Karpas-422 (cell line): ENCODE measurements around the gene SLC29A4. TPM values are rescaled to one million over a fixed set of nuclear protein-coding genes. Genes with fewer than 3 reads are reported as not detected.
"Not testable (repeated sequence)": the region's sequence is repeated elsewhere in the genome, so short reads cannot be mapped to it uniquely, and the experiment has no call there.

ENCODE experiments used
- DNase-seq: peaks from one replicate; pipeline ENCODE4 v3.0.0-alpha.2; 2015
- H2AFZ ChIP-seq: fragments of 200-600 bp; sonication (generic); 2 replicates; pipeline ENCODE4 v1.6.1; 2014; ENCODE audit warnings: antibody characterized with exemption, low read length, mixed read lengths
- H3K27ac ChIP-seq: fragments of 200-600 bp; sonication (generic); 2 replicates; pipeline ENCODE4 v1.5.1; 2014; ENCODE audit warnings: mild to moderate bottlenecking, low read length, moderate library complexity
- H3K27me3 ChIP-seq: fragments of 200-600 bp; sonication (generic); 2 replicates; pipeline ENCODE4 v1.6.1; 2014; ENCODE audit warnings: low read length, mixed read lengths
- H3K36me3 ChIP-seq: fragments of 200-600 bp; sonication (generic); 2 replicates; pipeline ENCODE4 v1.6.1; 2014; ENCODE audit warnings: low read length, mixed read lengths; ENCODE audit not compliant: insufficient read depth
- H3K4me1 ChIP-seq: fragments of 200-600 bp; sonication (generic); 2 replicates; pipeline ENCODE4 v1.6.1; 2014; ENCODE audit warnings: mild to moderate bottlenecking, low read length, mixed read lengths
- H3K4me2 ChIP-seq: fragments of 200-600 bp; sonication (generic); 2 replicates; pipeline ENCODE4 v1.6.1; 2014; ENCODE audit warnings: low read length, low read depth, mild to moderate bottlenecking; ENCODE audit not compliant: poor library complexity, severe bottlenecking
- H3K4me3 ChIP-seq: fragments of 200-600 bp; sonication (generic); 2 replicates; pipeline ENCODE4 v1.5.1; 2014; ENCODE audit warnings: mild to moderate bottlenecking, antibody characterized with exemption, low read length, mixed read lengths
- H3K79me2 ChIP-seq: fragments of 200-600 bp; sonication (generic); 2 replicates; pipeline ENCODE4 v1.6.1; 2014; ENCODE audit warnings: mild to moderate bottlenecking, low read length, mixed read lengths
- H3K9ac ChIP-seq: fragments of 200-600 bp; sonication (generic); 2 replicates; pipeline ENCODE4 v1.6.0; 2014; ENCODE audit warnings: low read length
- H3K9me2 ChIP-seq: fragments of 200-600 bp; sonication (generic), shearing (Covaris generic); replicated peaks from 2 replicates; pipeline ENCODE4 v1.6.0; 2014; ENCODE audit warnings: mild to moderate bottlenecking, low read length, moderate library complexity; ENCODE audit not compliant: insufficient read depth
- H3K9me3 ChIP-seq: fragments of 300-700, 200-600 bp; sonication (generic); 2 replicates; pipeline ENCODE4 v1.6.1; 2014; ENCODE audit warnings: low read length, mixed read lengths
- H4K20me1 ChIP-seq: fragments of 200-600 bp; sonication (generic); 2 replicates; pipeline ENCODE4 v1.6.1; 2014; ENCODE audit warnings: mild to moderate bottlenecking, antibody characterized with exemption, low read length, low read depth; ENCODE audit not compliant: insufficient read depth
- total RNA-seq: library from RNA; depleted of rRNA; stranded (reverse); fragments of >200 nt; shearing (Covaris generic); gene quantifications from 2 replicates; pipeline ENCODE4 v1.2.3, GENCODE V29; 2014; ENCODE audit warnings: low replicate concordance; rRNA removed

The SLC29A4 gene
- not detected in 2 replicates for total RNA-seq

GRCh38 chr7:5282543-5283316, at the start of gene SLC29A4:
TSS of gene SLC29A4 (plus strand) at chr7:5282943. CDS start at chr7:5287817, 4,874 bp downstream.
- Histone ChIP-seq H3K27me3 (no peaks in the 10 kb centered on the region), H2AFZ (no peak within 1 kb of the TSS), H3K9me3 (no peaks in the 10 kb centered on the region), H4K20me1 (no peaks in the 10 kb centered on the region), H3K9ac (no peak within 1 kb of the TSS), H3K27ac (no peak within 1 kb of the TSS), H3K9me2 (no peaks in the 10 kb centered on the region), H3K4me2 (no peak within 1 kb of the TSS), H3K79me2 (no peaks in the 10 kb centered on the region), H3K4me1 (no peaks in the 10 kb centered on the region), H3K4me3 (no peak within 1 kb of the TSS), H3K36me3 (no peaks in the 10 kb centered on the region)
- DNase-seq = no peak

GRCh38 chr7:5234852-5235831, 47.6 kb upstream of the SLC29A4 start:
- no peaks in the 10 kb centered on the region for H3K79me2 ChIP-seq
- no peaks in the 10 kb centered on the region for H3K9me2 ChIP-seq
- peaks cover 15% of the 10 kb centered on the region; the same call in 1 of the 2 replicates for H4K20me1 ChIP-seq
- peaks cover 39% of the 10 kb centered on the region for H3K4me1 ChIP-seq
- H3K27ac ChIP-seq = no peak overlapping the region
- DNase-seq = peak; percentile 60
- H2AFZ ChIP-seq = no peak overlapping the region
- H3K27me3 ChIP-seq = no peaks in the 10 kb centered on the region
- H3K4me2 ChIP-seq = peak overlapping the region; percentile 15
- H3K4me3 ChIP-seq = no peak overlapping the region
- H3K9me3 ChIP-seq = no peaks in the 10 kb centered on the region
- no peak overlapping the region for H3K9ac ChIP-seq
- peaks cover 21% of the 10 kb centered on the region for H3K36me3 ChIP-seq

- Histone ChIP-seq H3K9me2 (no peaks in the 10 kb centered on the region), H2AFZ (no peak overlapping the region), H4K20me1 (peaks cover 5% of the 10 kb centered on the region; the same call in 1 of the 2 replicates), H3K27me3 (no peaks in the 10 kb centered on the region), H3K4me3 (no peak overlapping the region), H3K36me3 (0 out of 2 replicates have a peak, but pooled peaks cover 3% of the 10 kb centered on the region), H3K9me3 (no peaks in the 10 kb centered on the region), H3K4me1 (peaks cover 32% of the 10 kb centered on the region), H3K27ac (no peak overlapping the region), H3K4me2 (no peak overlapping the region), H3K9ac (no peak overlapping the region), H3K79me2 (no peaks in the 10 kb centered on the region)
- DNase-seq = no peak
These were observed 45.5 kb upstream of the SLC29A4 start for GRCh38 chr7:5237286-5237685.

- no peak overlapping the region for H3K4me2 ChIP-seq
These were observed 44.2 kb upstream of the SLC29A4 start for GRCh38 chr7:5238500-5238899.

GRCh38 chr7:5243261-5243660, 39.5 kb upstream of the SLC29A4 start:
- H3K9me3 ChIP-seq = no peaks in the 10 kb centered on the region
- H3K36me3 ChIP-seq = no peaks in the 10 kb centered on the region
- no peak overlapping the region for H3K4me2 ChIP-seq
- H3K79me2 ChIP-seq = no peaks in the 10 kb centered on the region
- H4K20me1 ChIP-seq = no peaks in the 10 kb centered on the region
- no peak overlapping the region for H2AFZ ChIP-seq
- H3K27me3 ChIP-seq = no peaks in the 10 kb centered on the region
- peaks cover 16% of the 10 kb centered on the region for H3K4me1 ChIP-seq
- H3K9me2 ChIP-seq = no peaks in the 10 kb centered on the region
- no peak overlapping the region for H3K9ac ChIP-seq
- H3K4me3 ChIP-seq = no peak overlapping the region
- H3K27ac ChIP-seq = no peak overlapping the region
- DNase-seq = no peak

More at GRCh38 chr7:5238500-5238899, 44.2 kb upstream of the SLC29A4 start:
- no peak for DNase-seq
- Histone ChIP-seq H3K9me3 (no peaks in the 10 kb centered on the region), H3K4me3 (no peak overlapping the region), H3K79me2 (no peaks in the 10 kb centered on the region), H3K9me2 (no peaks in the 10 kb centered on the region), H3K4me1 (peaks cover 32% of the 10 kb centered on the region), H3K36me3 (no peaks in the 10 kb centered on the region), H2AFZ (no peak overlapping the region), H3K9ac (no peak overlapping the region), H4K20me1 (no peaks in the 10 kb centered on the region), H3K27ac (no peak overlapping the region), H3K27me3 (no peaks in the 10 kb centered on the region)

- DNase-seq = no peak
- Histone ChIP-seq H3K9ac (no peak overlapping the region), H2AFZ (no peak overlapping the region)
These were observed 34.4 kb upstream of the SLC29A4 start for GRCh38 chr7:5248201-5248885.

GRCh38 chr7:5250787-5251186, 32.0 kb upstream of the SLC29A4 start:
- H3K36me3 ChIP-seq, H3K79me2 ChIP-seq, H3K9me3 ChIP-seq, H3K4me2 ChIP-seq, H3K9me2 ChIP-seq, DNase-seq, H3K9ac ChIP-seq, H3K4me1 ChIP-seq, H3K4me3 ChIP-seq, H3K27ac ChIP-seq, H3K27me3 ChIP-seq, H2AFZ ChIP-seq, H4K20me1 ChIP-seq: not testable (repeated sequence)

More at GRCh38 chr7:5248201-5248885, 34.4 kb upstream of the SLC29A4 start:
- H4K20me1 ChIP-seq = no peaks in the 10 kb centered on the region
- no peaks in the 10 kb centered on the region for H3K27me3 ChIP-seq
- no peaks in the 10 kb centered on the region for H3K9me2 ChIP-seq
- H3K36me3 ChIP-seq = no peaks in the 10 kb centered on the region
- no peaks in the 10 kb centered on the region for H3K9me3 ChIP-seq
- no peak overlapping the region for H3K4me3 ChIP-seq
- no peaks in the 10 kb centered on the region for H3K4me1 ChIP-seq
- H3K27ac ChIP-seq = no peak overlapping the region
- no peaks in the 10 kb centered on the region for H3K79me2 ChIP-seq
- no peak overlapping the region for H3K4me2 ChIP-seq
